Subcutaneous adipose tissue (tissue), 4 donors: ENCODE measurements around the gene NMS. TPM values are rescaled to one million over a fixed set of nuclear protein-coding genes. Genes with fewer than 3 reads are reported as not detected.

Experiments used
- total RNA-seq, 4 donors: library from RNA; depleted of rRNA; stranded (reverse); fragments of >200 nt; gene quantifications; one replicate each; pipeline ENCODE4 v1.1.0, GENCODE V29; 2016
- TF ChIP-seq, protein P1 (sequence below): fragments of 450-650 bp; IDR thresholded peaks from one replicate; pipeline ENCODE4 v1.5.1; 2016; ENCODE audit warnings: low read depth, mild to moderate bottlenecking, control low read depth, antibody characterized with exemption, moderate library complexity

The NMS gene
- total RNA-seq, 4 donors from 2014 or later: not detected

GRCh38 chr2:100520224-100520623 lies 49.9 kb downstream of the NMS start:
- TF ChIP-seq, protein P1, sequence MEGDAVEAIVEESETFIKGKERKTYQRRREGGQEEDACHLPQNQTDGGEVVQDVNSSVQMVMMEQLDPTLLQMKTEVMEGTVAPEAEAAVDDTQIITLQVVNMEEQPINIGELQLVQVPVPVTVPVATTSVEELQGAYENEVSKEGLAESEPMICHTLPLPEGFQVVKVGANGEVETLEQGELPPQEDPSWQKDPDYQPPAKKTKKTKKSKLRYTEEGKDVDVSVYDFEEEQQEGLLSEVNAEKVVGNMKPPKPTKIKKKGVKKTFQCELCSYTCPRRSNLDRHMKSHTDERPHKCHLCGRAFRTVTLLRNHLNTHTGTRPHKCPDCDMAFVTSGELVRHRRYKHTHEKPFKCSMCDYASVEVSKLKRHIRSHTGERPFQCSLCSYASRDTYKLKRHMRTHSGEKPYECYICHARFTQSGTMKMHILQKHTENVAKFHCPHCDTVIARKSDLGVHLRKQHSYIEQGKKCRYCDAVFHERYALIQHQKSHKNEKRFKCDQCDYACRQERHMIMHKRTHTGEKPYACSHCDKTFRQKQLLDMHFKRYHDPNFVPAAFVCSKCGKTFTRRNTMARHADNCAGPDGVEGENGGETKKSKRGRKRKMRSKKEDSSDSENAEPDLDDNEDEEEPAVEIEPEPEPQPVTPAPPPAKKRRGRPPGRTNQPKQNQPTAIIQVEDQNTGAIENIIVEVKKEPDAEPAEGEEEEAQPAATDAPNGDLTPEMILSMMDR: no peak

- TF ChIP-seq, protein P1: no peak
These were observed 52.1 kb downstream of the NMS start for GRCh38 chr2:100522430-100522829.

GRCh38 chr2:100524331-100524730 lies 54.0 kb downstream of the NMS start:
- TF ChIP-seq, protein P1: no peak

DNA sequence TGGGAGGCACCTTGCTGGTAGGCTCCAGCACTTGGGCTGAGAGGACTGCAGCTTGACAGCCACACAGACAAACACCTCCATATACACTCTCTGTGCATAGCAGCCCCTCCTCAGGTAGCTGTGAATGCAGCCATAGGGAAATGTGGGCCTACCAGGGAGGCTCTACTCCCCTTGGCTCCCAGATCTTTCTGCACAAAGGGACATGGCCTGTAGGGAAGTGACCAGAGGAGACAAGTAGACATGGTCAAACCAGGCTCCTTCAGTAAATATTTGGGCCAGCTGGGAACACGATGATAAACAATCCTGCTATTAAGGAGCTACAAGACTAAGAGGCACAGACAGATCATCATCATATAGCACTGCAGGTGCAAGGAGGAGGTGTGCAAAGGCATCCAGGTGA lies 56.6 kb downstream of the NMS start:
- TF ChIP-seq, protein P1: no peak

- TF ChIP-seq, protein P1: no peak
These were observed 57.2 kb downstream of the NMS start for GRCh38 chr2:100527440-100528015.

- TF ChIP-seq, protein P1: no peak
These were observed 58.9 kb downstream of the NMS start for GRCh38 chr2:100529176-100529575.

- TF ChIP-seq, protein P1: no peak
These were observed 59.6 kb downstream of the NMS start for GRCh38 chr2:100529900-100530299.

Other genes starting within 250 kb of the NMS start
- gene LONRF2, start 148.0 kb upstream of the NMS start, total RNA-seq: 1 to 10 TPM; 1.3 to 9.3 (median 3.5) TPM
- gene CHST10, start 52.8 kb upstream of the NMS start, total RNA-seq: 1 to 10 TPM; 1.7 to 5.6 (median 2.4) TPM
- 10 to 100 TPM in 3 of 4 donors, 1 to 10 TPM in 1; 9.2 to 17.6 (median 12.3) TPM for gene PDCL3, start 92.5 kb downstream of the NMS start, total RNA-seq